GM19372 (cell line): ENCODE data around the gene MRPL39.
"Not testable (repeated sequence)": the region's sequence is repeated elsewhere in the genome, so short reads cannot be mapped to it uniquely, and the experiment has no call there.

Source experiments
- ATAC-seq: cut with Tn5 transposase; IDR thresholded peaks from one replicate; pipeline ENCODE4 v1.9.1; 2021; ENCODE audit warnings: mild to moderate bottlenecking, low read depth, moderate library complexity; ENCODE audit not compliant: unreplicated experiment

MRPL39 gene

DNA sequence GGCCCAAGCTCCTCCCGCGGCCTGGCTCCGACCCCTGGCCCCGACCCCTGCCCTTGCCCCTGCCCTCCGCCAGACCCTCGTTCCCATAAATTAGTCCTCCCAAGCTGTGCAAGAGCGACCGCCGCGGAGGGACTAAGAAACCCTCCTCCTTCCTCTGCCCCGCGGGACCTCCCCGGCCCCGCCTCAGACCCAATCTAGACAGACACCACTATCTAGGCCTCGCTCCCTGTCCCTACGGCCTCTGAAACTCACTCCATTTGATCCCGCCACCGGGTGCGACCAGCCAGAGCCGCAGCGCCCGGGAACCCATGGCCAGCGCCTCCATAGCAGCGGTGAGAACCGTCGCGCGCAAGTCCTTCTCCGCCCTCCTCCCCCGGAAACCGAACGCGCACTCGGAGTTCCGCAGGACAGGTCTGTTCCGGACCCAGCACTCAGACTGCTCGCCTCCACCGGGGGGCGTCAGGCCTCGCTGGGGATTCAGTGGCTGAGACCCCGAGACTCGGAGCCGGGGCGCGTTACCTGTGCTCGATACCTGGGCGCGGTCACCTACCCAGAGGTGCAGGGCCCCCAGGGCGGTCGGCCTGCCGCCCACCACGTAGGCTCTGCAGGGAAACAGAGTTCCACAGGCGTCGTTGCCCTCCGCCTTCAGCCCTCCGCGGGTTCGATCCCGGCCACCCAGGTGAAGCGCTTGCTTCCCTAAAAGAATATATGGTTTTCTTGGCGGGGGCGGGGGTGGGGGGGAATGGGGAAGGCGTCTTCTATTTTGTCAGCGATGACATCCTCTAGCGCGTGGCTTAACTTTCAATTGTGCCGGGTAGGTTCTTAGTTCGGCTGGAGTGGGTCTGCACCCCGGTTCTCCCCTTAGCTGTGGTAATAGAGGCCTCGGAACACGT lies at the start of gene MRPL39:
TSS of gene MRPL39 (minus strand) at position 331 of the 893 bp plus-strand sequence. CDS start at position 325, 6 bp downstream.
- peak; percentile 93 for ATAC-seq

GRCh38 chr21:25656412-25656811 lies 49.1 kb upstream of the MRPL39 start:
- ATAC-seq: no peak

DNA sequence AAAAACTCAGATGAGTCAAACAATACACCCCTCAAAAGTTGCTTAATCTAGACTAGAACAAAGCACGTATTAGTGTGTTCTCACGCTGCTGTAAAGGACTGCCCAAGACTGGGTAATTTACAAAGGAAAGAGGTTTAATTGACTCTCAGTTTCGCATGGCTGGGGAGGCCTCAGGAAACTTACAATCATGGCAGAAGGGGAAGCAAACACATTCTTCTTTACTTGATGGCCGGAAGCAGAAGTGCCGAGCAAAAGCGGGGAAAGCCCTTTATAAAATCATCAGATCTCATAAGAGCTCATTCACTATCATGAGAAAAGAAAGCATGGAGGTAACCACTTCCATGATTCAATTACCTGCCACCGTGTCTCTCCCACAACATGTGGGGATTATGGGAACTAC lies 41.9 kb upstream of the MRPL39 start:
- no peak for ATAC-seq

DNA sequence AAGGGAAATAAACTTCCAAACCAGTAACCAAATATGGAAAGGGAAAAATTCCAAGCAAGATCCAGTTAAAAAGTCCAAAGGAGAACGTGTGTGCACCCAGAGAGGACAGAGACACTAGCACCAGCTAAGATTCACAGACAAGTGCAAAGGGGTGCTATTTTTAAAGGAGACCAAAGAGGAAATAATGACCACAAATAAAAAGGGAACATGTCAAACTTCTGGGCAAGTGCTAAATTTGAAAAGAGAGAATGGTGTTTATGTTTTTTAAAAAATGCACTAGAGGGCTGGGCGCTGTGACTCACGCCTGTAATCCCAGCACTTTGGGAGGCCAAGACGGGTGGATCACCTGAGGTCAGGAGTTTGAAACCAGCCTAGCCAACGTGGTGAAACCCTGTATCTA lies 40.4 kb upstream of the MRPL39 start:
- ATAC-seq: no peak

DNA sequence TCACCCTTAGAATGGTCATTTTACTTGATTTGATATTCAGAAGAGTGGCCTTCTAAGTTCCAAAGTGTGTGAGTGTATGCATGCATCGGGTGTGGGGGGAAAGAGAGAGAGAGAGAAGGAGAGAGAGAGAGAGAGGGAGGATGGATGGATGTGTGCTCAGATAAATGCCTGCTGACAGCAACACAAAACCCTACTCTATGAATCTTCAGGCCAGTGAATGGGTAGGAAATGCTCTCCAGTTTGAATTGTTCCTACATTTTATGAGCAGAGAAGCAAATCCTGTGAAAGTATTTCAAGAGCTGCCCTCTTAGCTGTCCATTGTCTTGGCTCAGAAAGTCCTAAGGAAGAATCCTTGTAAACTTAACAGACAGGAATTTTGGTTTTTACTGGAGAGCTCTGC lies 39.2 kb upstream of the MRPL39 start:
- no peak for ATAC-seq

GRCh38 chr21:25643486-25643885 lies 36.2 kb upstream of the MRPL39 start:
- no peak for ATAC-seq

DNA sequence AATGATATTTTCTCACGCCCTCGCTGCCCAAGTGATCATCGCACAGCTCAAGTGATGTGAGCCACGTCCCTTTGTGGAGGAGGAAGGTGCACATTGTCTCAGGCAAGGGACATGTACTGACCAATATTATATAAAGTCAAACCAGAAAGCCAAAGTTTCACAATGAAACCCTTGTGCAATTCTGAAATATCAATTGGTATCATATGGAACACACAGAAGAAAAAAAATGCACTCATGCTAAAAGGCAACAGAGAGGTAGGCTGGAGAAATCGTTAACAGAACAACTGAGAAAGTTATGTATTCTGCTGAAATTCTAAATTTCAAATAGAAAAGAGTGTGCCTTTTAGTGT lies 33.6 kb upstream of the MRPL39 start:
- no peak for ATAC-seq

DNA sequence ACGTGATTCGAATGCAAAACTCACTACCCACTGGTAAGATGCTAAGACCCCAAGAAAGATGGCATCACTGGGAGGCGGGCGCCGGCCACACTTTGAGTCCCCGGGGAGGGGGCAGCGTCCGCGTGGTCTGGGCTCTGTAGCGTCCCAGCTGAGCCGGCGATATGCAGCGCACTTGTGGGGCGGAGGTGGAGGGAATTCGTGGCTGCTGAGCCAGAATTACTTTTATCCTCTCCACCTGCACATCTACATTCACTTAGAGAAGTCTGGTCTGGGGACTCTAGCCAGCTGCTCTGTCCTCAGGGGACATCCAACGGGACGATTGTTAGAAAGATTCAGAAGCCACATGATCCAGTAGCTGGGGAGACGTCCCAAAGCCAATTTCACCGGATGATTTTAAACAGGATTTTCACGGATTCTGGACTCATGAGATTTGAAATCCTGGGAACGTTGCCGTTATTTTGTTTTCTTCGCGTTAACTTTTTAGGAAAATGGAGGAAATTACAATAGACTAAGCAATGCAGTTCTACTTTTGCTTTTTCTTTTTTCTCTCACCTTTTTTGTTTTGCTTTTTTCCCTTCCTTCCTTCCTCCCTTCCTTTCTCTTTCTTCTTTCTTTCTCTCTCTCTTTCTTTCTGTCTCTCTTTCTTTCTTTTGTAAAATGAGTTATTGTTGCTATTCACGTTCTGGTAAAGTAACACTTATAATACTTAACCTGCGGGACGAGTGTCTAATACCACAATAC lies 33.1 kb upstream of the MRPL39 start:
- ATAC-seq: peak; percentile 20

GRCh38 chr21:25639551-25640201 lies 32.4 kb upstream of the MRPL39 start:
- peak; percentile 70 for ATAC-seq

DNA sequence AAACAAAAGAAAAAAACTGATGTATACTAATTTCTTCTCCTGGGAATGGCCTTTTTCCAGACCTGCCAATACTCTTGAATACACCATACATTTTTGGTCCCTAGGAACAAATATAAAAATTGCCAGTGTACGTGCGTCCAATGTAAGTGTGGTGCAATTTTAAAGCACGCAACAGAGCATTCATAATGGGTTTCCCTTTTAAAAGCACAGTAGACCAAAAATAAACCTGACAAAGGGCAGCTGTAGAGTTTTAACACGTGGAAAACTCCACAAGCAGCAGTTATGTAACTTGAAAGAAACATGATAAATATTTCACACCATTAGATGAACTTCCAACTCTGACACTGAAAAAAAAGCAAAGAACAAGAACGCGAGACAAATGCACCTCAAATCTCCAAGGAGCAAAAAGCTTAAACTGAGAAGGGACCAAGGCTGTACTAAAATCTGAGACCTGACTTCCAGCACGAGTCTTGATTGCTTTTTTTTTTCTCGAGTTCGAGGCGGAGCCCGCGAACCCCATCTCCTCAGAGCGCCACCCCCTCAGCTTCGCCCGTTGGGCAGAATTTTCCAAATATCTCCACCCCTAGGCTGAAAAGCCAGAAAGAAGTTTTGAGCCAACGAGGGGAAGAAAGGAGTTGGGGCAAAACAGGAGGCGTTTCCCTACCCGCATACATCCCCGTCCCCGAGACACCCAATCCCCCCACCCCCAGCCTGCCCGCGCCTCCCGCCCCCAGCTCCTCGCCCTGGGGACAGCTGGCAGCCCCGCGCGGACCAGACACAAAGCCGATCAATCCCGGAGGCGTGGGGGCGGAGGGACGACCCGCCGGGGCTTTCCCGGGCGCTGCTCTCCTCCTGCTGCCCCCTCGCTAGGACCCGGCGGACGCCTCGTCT lies 31.6 kb upstream of the MRPL39 start, which contains the start of gene JAM2:
TSS of gene JAM2 (plus strand) at position 599 of the 891 bp plus-strand sequence. CDS start 564 bp downstream, outside the sequence.
- ATAC-seq: peak; percentile 43

DNA sequence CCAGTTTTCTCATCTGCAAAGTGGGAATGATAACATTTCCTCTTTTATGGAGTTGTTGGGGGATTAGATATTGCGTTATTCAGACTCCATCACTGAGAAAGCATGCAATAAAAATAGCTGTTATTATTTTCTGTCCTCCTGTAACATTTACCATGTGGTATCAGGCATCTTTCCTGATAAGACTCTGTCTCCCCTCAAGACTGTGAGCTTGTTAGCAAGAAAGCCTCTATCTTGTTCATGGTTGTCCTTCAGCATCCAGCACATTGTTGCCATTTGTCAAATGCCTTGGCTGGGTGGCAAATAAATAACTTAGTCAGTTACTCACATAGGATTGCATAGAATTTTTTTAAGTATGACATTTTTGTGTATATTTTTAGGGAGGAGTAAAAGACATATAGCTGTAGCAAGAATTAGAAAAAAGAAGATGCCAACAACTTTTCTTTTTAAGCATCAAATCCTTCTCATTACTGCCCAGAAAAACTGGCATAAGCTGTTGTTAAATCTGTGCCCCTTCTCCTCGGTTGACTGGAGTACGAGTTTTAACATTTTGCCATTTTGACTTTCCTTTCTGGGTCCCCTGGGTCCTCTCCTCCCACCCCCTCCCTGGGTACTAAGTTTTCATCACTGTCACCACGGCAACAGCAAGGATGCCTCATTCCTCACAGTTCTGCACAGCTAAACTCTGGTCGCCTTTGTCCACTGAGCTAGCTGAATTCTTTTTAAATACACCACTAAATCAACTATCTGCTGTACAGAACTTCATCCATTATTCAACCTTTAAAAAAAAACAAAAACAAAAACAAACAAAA lies 30.8 kb upstream of the MRPL39 start:
- no peak for ATAC-seq

GRCh38 chr21:25636727-25637126 lies 29.4 kb upstream of the MRPL39 start:
- no peak for ATAC-seq

DNA sequence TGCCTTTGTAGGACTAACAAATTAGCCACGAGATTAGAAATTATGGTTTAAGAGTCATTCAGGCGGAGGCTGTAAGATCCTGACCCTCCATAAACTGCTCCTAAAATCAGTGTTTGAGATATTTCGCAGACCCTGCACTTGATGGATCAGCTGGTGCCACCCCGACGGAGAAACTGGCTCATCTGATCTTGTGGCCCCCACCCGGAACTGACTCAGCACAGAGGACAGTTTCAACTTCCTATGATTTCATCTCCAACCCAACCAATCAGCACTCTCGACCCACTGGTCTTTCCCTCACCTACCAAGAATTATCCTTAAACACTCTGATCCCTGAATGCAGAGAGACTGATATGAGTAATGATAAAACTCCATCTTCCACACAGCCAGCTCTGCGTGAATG lies 28.0 kb upstream of the MRPL39 start:
- ATAC-seq: no peak

- ATAC-seq: no peak
Observed at GRCh38 chr21:25632296-25632695, 25.0 kb upstream of the MRPL39 start.

DNA sequence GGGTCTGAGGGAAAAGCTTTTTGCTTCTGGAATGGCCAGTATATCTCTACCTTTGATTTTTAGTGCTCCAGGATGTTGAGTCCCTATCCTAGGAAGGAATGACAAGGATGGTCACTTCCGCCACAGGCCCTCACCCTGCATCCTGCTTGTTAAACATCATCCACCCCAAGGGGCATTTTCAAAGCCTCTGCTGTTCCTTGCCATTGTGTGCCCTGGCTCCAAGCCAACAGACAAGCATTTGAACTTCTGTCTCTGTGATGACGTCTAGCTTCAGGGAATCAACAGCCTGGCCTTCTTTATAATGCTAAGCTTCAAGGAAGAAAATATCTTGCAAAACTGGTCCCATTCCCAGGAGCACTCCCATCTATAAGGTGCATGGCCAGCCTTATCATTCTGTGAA lies 19.5 kb upstream of the MRPL39 start:
- no peak for ATAC-seq

DNA sequence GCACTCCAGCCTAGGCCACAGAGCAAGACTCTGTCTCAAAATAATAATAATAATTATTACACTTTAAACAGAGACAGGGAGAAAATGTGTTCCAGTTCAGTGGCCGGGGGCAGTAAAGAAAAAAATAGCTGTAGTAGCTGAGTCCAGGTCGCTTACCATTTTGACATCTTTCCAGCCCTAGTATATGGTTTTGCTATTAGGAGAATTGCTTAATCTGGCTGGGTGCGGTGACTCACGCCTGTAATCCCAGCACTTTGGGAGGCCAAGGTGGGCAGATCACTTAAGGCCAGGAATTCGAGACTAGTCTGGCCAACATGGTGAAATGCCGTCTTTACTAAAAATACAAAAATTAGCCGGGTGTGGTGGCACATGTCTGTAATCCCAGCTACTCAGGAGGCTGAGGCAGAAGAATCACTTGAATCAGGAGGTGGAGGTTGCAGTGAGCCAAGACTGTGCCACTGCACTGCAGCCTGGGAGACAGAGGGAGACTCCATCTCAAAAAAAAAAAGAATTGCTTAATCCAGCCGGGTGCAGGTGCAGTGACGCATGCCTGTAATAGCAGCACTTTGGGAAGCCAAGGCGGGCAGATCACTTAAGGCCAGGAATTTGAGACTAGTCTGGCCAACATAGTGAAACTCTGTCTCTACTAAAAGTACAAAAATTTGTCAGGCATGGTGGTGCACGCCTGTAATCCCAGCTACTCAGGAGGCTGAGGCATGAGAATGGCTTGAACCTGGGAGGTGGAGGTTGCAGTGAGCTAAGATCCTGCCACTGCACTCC lies 18.7 kb upstream of the MRPL39 start:
- ATAC-seq: not testable (repeated sequence)

- no peak for ATAC-seq
Observed at GRCh38 chr21:25625036-25625435, 17.8 kb upstream of the MRPL39 start.

- no peak for ATAC-seq
Observed at GRCh38 chr21:25624511-25624910, 17.2 kb upstream of the MRPL39 start.

DNA sequence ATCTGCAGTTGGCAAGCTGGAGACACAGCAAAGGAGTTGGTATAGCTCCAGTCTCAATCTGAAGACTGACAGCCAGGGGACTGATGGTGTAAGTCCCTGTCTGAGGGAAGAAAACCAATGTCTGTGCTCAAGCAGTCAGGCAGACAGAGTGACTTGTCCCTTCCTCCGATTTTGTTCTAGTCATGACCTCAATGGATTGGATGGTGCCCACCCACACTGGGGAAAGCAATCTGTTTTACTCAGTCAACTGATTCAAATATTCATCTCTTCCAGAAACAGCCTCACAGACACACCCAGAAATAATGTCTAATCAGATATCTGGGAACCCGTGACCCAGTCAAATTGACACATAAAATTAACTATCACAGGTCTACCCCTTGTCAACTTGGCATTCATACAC lies 11.9 kb upstream of the MRPL39 start:
- ATAC-seq: no peak
